CD4-positive, alpha-beta T cell treated with Interleukin-10 for 1 hour (primary cell): ENCODE data around the gene SNX13.

Experiments used
- DNase-seq: peaks from one replicate; pipeline ENCODE4 v3.0.0-alpha.2; 2020

The SNX13 gene

DNA sequence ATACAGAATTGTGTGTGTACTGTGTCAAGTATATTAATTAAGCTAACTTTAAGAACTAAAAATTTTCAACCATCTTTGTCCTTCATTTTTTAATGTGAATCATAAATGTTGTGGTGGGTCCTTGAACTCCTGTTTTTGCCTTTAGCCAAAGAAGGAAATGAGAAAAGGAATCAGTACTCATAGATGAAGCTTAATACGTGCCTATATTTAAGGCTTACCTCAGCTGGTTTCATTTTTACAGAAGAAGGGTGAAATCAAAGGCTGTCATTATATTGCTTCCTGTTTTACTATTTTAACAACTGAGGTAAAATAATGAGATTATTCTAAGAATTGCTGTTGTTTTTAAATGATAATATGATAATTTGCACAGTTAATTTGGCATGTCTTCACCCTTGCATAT lies 6.3 kb upstream of the SNX13 start:
- DNase-seq: peak; percentile 20

DNA sequence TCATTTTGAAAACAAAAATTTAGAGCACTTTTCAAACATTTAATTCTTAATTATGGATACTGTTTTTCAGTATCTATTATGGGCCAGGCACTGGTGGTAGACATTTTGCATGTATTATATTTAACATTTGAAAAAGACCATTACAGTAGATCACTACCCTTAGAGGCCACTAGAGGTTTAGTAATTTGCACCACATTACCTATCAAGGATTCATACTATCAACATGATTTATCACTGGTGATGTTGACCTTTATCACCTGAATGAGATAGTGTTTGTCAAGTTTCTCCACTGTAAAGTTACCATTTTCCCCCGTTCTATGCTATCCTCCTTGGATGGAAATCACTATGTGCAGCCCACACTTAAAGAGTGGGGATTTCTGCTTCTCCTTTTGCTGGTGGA lies 4.4 kb upstream of the SNX13 start:
- DNase-seq: no peak

DNA sequence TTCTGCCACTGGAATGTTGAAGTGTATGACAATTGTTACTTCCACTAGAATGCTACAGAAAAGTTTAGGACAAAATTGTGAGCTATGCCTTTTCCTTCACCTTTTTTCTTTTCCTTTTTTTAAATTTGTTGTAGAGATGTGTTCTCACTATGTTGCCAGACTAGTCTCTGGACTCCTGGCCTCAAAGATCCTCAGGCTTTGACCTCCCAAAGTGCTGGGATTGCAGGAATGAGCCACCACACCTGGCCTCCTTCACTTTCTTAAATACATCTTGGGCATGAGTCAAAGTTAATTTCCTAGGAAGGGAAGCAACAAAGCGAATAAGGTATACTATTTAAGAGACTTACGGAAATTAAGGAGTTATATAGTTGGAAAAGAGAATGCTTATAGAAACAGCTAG lies 2.7 kb upstream of the SNX13 start:
- DNase-seq: no peak

DNA sequence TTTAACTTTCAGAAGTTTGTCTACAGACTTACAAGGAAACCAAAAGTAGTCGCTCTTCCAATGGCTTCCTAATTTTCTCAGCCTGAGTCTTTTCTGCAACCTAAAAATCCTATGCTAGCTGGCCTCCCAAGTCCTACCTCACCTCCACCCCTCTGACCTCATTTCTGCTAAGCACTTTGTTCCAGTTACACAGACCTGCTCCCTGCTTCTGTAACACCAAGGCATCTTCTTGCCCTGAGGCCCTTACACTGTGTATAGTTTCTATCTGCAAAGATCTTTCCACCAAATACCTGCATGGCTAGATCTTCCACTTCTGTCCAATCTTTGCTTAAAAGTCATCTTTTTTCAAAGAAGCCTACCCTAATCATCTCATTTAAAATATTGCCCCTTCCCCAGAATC lies 1.9 kb upstream of the SNX13 start:
- DNase-seq: no peak

GRCh38 chr7:17940951-17941431 lies 697 bp upstream of the SNX13 start:
- DNase-seq: peak; percentile 29

GRCh38 chr7:17939606-17940301 lies 540 bp downstream of the SNX13 start:
- peak; percentile 57 for DNase-seq

DNA sequence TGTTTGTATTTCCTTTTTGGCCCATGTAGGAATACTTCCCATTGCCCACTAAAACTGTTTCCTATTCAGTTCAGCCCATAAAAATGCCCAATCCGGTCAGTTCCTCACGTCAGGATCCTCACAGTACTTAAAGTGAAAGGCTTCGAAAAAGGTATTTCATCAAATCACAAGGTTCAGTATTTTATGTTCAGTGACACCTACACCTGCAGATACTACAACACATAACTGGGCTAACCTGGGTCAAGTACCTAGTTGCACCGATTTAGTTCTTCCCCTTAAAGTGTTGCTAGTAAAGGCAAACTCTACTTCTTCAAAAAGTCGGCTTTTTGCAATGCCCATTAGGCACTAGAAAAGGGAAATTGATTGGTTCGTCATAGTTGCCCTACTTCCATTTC lies 1.1 kb downstream of the SNX13 start:
- DNase-seq: no peak

GRCh38 chr7:17937506-17938120 lies 2.7 kb downstream of the SNX13 start:
- DNase-seq: no peak

DNA sequence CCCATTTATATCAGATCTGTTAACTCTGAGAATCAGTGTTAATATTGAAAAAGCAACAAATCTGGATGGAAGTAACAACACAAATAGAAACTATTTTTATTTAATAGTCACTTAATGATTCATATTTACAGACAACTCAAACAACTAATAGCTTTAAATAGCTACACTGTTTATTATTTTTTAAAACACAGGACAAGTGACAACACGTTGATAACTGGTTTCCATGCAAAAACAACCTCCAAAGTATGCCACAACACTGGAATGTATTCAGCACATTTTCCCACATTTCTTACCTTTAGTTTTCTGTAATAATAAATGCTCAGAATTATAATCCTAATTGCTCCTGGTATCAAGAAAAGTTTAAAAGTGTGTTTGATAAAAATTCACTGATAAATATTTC lies 4.0 kb downstream of the SNX13 start:
- DNase-seq: no peak

DNA sequence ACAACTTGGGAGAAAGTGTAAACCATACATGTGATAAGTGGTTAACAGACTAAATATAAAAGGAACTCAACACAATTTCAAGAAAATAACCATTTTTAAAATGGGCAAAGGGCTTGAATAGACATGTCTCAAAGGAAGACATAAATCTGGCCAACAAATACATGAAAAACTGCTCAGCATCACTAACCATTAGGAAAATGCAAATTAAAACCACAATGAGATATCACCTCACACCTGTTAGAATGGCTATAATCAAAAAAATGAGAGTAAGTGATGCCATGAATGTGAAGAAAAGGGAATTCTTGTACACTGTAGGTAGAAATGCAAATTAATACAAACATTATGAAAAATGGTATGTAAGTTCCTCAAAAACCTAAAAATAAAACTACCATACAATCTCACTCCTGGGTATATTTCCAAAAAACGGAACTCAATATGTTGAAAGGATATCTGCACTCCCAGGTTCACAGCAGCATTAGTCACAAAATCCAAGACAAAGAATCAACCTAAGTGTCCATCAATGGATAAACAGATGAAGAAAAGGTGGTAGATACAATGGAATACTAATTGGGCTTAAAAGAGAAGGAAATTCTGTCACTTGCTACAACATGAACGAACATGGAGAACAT lies 5.6 kb downstream of the SNX13 start:
- no peak for DNase-seq

DNA sequence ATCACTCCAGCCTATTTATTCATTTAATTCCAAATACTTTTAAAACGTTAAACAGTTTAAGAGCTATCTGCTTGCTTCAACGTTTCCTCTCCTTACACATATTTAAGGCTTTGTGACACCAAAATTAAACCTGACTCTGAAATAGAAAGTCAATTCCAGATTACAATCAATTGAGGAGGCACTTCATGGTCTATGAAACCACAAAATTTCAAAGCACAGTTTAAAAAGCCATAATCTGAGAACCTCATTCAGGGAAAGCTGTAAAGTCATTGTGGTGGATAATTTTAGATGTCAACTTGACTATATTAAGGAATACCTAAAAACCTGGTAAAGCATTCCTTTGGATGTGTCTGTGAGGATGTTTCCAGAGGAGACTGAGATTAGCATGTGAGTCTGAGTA lies 6.2 kb downstream of the SNX13 start:
- DNase-seq: no peak

GRCh38 chr7:17932770-17933169 lies 7.5 kb downstream of the SNX13 start:
- no peak for DNase-seq

DNA sequence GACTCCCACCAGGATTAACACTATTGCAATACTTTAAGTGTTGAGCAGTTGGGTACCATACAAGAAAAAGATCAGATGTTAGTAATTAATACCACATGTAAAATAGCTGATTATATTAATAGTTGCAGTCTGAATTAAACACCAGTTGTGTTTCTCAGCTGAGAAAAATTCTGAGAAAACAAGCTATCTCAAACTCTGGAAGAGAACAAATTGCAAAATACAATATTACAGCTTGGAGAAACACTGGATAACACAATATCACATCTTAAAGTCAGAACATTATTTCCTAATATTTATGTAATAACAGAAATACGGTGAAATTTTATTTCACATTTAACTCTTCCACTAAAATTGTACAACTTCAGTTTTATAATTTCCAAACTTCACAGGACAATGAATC lies 9.2 kb downstream of the SNX13 start:
- no peak for DNase-seq

DNA sequence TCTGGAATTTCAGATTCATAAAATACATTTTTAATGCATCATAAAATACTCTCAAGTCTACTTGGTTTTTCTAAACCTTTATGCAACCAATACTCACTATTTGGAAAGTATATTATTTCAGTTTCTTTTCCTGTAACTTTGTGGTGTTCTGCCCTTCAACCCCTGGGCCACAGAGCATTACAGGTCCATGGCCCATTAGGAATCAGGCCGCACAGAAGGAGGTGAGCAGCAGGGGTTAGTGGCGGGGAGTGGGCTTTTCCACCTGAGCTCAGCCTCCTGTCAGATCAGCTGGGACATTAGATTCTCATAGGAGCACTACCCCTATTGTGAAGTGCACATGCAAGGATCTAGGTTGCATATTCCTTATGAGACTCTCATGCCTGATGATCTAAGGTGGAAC lies 9.7 kb downstream of the SNX13 start:
- DNase-seq: no peak

DNA sequence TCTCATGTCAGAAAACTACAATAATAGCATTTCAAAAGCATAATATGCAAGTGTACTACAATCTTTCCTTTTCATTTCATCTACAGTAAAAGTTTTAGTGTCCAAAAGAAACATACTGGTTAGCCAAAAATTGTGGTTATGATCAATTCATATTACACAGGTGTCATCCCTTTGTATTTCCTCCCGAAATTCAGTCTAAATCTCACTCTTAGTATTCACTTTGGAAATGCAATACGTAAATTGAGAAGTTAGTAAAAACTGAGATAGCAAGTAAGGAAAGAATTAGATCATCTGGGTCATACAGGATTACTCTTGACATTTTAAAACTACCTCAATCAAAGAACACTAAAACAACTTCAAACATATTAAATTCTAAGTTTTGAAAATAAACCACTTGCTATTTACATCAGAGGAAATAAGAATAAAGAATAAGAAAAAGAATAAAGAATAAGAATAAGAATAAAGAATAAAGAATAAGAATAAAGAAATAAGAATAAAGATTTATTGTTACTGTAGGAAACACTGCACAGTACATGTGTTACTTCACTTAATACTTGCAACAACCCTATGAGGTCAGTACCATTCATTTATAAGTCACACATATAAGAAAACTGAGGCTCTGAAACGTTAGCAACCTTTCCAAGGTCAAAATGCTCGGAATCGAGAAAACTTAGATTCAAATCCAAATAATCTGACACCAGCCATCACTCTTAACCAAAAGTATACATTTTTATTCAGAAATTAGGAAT lies 10.5 kb downstream of the SNX13 start:
- no peak for DNase-seq

DNA sequence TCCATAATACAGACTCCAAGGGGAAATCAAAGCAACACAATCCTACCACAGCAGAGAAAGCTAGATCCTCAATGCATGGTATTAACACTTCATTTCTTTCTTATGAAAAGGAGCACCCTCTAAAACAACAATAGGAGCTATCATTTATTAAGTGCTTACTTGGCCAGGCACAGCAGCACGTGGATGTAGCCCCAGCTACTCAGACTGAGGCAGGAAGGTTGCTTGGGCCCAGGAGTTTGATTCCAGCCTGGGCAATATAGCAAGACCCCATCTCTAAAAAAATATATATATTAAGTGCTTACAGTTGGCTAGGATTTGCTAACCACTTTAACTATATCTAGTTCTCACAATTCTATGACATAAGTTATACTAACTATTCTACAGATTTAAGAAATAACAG lies 12.2 kb downstream of the SNX13 start:
- DNase-seq: no peak

GRCh38 chr7:17921857-17922416 lies 18.4 kb downstream of the SNX13 start:
- DNase-seq: no peak

GRCh38 chr7:17917842-17918241 lies 22.5 kb downstream of the SNX13 start:
- DNase-seq: no peak

DNA sequence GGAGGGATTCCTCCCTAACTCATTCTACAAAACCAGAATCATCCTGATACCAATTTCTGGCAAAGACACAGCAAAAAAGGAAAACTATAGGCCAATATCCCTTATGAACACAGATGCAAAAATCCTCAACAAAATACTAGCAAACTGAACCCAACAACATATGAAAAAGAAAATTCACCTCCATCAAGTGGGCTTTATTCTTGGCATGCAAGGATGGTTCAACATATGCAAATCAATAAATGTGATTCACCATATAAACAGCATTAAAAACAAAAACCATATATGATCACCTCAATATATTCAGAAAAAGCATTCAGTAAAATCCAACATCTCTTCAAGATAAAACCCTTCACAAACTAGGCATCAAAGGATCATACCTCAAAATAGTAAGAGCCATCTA lies 23.5 kb downstream of the SNX13 start:
- no peak for DNase-seq

DNA sequence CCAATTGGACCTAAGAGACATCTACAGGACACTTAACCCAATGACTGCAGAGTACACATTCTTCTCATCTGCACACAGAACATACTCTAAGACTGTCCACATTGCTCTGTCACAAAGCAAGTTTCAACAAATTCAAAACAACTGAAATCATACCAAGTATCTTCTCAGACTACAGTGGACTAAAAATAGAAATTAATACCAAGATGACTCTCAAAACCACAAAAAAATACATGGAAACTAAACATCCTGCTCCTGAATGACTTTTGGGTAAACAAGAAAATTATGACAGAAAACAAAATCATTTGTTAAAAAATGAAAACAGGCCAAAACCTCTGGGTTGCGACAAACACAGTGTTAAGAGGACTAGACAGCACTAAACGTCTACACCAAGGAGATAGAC lies 24.5 kb downstream of the SNX13 start:
- DNase-seq: no peak

- no peak for DNase-seq
Measured at GRCh38 chr7:17915168-17915567, 25.1 kb downstream of the SNX13 start.

DNA sequence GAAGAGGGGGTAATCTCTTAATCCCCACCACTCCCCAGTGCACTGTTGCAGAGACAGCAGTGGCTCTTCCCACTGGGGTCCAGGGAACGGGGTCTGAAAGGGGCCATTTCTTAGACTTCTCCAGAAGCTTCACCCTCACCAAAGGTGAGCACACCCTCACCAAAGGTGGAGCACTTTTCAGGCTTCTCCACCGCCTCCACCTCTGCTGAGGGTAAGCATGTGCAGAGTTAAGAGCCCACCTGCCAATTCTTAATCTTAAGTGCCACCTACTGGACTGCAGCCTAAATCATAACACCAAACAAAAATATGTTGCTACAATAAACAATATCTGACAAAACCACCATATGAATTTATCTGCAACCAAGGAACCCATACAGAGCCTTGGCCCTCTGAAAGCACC lies 27.0 kb downstream of the SNX13 start:
- DNase-seq: no peak

DNA sequence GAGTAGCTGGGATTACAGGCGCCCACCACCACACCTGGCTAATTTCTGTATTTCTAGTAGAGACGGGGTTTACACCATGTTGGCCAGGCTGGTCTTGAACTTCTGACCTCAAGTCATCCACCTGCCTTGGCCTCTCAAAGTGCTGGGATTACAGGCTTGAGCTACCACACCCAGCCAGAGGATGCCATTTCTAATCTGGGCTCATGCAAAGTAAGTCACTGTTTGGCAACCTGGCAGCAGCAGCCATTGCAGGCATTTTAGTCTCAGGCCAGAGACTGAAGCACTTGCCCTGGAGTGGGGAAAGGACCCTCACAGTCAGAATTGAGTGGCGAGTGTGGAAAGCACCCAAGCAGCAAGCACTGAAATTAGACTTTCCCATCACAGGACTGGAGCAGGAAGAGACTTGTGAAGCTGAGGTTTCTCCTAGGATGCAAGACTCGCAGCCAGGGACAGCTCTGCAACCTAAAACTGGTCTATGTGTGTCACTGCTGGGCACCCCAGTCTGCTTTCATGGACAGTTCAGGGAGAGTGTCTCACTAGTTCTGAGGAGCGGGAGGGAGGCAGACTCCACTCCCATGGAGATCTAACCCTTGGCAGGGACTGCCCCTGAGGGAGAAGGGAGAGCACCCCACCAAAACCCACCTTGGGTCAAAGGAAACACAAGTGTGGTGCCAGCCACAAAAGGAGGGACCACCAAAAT lies 27.6 kb downstream of the SNX13 start:
- DNase-seq: no peak
